ENCODE results near the gene RAB34.

The RAB34 gene

DNA sequence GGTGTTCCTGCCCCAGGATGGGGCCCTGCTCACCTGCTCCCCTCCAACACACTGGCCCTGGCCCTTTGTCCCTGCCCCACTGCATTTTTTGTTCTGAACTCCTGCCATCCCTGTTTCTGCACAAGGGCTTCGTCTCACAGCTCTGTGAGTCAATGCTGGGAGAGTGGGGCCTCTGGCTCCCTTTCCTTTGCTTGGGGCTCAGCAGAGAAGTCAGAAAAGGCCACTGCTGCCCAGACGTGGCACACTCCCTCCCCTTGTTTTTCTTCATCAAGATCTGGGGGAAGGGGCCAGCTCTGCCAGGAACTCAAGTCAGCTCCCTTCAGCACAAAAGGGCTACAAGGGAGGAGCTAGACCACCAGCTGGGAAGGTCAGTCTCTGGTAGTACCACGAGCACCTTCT lies 14.9 kb downstream of the RAB34 start:
- TF ChIP-seq, protein P1, sequence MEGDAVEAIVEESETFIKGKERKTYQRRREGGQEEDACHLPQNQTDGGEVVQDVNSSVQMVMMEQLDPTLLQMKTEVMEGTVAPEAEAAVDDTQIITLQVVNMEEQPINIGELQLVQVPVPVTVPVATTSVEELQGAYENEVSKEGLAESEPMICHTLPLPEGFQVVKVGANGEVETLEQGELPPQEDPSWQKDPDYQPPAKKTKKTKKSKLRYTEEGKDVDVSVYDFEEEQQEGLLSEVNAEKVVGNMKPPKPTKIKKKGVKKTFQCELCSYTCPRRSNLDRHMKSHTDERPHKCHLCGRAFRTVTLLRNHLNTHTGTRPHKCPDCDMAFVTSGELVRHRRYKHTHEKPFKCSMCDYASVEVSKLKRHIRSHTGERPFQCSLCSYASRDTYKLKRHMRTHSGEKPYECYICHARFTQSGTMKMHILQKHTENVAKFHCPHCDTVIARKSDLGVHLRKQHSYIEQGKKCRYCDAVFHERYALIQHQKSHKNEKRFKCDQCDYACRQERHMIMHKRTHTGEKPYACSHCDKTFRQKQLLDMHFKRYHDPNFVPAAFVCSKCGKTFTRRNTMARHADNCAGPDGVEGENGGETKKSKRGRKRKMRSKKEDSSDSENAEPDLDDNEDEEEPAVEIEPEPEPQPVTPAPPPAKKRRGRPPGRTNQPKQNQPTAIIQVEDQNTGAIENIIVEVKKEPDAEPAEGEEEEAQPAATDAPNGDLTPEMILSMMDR (IDR thresholded peaks at IDR 0.05; ENCODE audit: low read depth, low read length), result no peak
- H3K4me3 ChIP-seq (ENCODE audit: low read depth, low read length), result no peak overlapping the region

DNA sequence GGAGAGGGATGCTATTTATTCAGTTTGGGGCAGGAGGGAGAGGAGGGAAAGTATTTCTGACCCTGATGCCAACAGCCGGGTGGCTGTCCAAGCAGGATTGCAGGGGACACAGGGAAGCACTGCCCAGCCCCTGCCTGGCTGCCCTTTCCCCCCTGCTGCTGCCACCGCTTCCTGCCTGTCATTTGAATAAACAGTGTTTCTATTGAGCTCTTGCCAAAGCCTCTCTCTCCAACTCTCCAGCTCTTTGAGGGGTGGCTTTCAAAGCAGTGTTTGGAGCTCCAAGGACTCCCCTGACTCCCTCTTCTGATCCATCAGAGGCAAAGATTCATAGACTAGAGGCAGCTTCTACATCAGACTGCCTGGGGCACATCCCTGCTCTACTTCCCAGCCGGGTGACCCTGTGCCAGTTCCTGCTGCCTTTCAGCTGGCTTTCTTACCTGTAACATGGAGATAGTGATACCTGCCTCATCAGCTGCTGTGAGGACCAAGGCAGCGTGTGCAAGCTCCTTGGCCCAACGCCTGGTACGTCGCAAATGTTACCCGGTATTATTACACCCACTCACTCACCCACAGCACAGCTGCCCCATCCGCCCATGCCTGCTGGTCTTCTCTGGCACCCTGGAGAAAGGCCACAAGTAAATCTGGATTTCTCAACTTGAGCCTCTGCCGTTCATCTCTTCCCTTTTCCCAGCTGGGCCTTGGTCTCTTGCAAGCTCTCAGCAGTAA lies 15.5 kb downstream of the RAB34 start:
- TF ChIP-seq, protein P1 (IDR thresholded peaks at IDR 0.05; ENCODE audit: low read depth, low read length), result no peak
- H3K4me3 ChIP-seq (ENCODE audit: low read depth, low read length), result no peak overlapping the region

DNA sequence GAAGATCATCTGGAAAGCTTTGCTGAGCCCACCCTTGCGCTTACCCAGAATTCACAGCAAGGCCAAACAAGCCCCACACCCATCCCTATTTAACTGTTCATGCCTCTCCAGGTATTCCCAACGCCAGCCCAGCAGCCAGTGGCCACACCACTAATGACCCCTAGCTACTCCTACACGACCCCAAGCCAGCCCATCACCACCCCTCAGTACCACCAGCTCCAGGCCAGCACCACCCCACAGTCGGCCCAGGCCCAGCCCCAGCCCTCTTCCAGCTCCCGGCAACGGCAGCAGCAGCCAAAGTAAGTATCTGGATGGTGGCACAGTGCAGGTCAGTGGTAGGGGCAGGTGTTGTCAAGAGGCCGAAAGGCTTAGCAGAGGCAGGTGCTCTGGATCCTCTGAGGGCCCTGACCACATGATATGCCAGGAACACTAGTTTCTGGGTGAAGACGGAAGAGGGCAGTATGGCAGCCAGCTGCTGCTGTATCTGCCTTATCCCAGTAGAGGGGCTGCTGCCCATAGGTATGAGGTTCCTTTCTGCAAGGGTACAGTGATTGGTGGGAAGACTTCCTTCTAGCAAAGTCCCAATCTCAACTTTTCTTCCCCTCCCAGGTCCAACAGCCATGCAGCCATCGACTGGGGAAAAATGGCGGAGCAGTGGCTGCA lies 16.7 kb downstream of the RAB34 start:
- no peak overlapping the region for H3K4me3 ChIP-seq (ENCODE audit: low read depth, low read length)
- TF ChIP-seq, protein P1 (IDR thresholded peaks at IDR 0.05; ENCODE audit: low read depth, low read length), result no peak

DNA sequence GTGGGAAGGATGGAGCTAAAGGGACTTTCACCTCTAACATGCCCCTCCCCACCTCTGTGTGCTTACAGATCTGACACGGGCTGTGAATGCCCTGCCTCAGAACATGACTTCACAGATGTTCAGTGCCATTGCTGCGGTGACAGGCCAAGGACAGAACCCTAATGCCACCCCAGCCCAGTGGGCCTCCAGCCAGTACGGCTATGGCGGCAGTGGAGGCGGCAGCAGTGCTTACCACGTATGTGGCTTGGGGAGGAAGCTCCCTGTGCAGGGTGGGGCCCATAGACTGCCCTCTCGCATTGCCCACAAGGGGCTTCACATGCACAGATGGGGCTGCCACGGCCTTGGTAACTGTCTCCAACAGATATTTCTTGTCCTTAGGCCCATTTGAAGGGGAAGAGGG lies 17.4 kb downstream of the RAB34 start:
- TF ChIP-seq, protein P1 (IDR thresholded peaks at IDR 0.05; ENCODE audit: low read depth, low read length), result no peak

DNA sequence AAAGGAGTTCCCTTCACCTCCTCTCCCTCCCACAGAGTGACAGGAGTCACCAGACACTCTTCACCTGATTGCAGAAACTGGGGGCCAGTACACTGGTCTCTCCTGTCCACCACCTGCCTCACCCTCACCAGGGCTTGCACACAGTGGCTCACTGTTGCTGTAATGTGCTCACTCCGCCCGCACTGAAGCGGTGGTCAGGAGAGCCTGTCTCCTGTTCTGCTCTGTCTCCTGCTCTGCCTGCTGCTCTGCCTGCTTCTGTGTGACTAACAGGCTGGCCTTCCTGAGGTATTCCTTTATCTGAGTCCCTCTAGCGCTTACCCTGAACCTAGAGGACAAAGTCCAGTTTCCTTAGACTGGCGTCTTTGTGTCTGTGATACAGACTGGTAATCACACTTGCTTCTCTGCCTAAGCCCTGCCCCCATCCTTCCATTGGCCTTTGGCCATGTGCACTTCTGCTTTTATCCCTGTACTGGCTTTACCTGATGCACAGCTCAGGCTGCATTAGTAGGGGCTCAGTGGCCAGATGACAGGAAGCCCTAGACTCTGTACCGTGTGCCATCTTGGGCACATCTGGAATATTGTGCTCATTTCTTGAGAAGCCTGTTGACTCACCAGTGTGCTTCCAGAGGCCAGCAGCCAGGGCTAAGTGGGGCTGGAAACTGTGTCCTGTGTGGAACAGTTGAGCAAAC lies 19.3 kb downstream of the RAB34 start:
- TF ChIP-seq, protein P1 (IDR thresholded peaks at IDR 0.05; ENCODE audit: low read depth, low read length), result no peak
- H3K4me3 ChIP-seq (ENCODE audit: low read depth, low read length), result no peak overlapping the region

More for the DNA sequence above, 17.4 kb downstream of the RAB34 start:
- H3K4me3 ChIP-seq (ENCODE audit: low read depth, low read length), result no peak overlapping the region

DNA sequence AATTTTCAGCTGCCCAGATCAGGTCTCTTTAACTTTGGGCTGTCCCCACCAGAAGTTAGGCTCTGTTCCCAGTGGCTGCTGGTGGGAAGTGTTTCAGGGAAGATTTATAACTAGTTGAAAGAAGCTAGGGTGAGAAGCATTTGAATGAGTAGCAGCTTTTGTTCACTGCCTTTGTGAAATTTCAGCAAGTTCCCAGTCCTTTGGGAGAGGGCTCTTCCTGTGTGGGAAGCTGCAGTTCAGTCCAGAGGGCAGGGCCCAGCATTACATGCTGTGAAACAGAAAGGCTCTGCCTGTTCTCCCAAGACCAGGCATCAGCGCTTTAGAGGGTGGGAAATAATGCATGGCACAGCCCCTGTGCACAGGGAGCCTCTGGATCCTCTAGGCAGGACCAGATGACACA lies 23.8 kb downstream of the RAB34 start:
- no peak overlapping the region for H3K4me3 ChIP-seq (ENCODE audit: low read depth, low read length)
- TF ChIP-seq, protein P1 (IDR thresholded peaks at IDR 0.05; ENCODE audit: low read depth, low read length), result no peak

DNA sequence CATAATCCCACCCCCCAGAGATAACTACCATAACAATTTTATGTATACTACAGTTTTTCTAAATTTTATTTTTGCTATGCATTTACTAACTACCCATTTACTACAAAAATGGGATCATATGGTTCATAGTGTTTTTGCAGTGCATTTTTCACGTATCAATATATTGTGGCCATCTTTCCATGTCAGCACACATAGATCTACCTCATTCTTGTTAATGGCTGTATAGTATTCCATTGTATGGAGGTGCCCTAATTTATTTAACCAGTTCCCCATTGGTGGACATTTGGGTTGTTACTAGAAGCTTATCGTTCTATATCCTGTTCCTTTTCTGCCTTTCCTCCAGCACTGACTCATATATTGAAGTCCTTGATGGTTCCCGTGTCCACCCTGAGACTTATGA lies 28.7 kb downstream of the RAB34 start:
- TF ChIP-seq, protein P1 (IDR thresholded peaks at IDR 0.05; ENCODE audit: low read depth, low read length), result no peak
- no peak overlapping the region for H3K4me3 ChIP-seq (ENCODE audit: low read depth, low read length)
